ENCODE measurements around the gene MZT2A. TPM values are rescaled to one million over a fixed set of nuclear protein-coding genes. Genes with fewer than 3 reads are reported as not detected.
"Not testable (repeated sequence)": the region's sequence is repeated elsewhere in the genome, so short reads cannot be mapped to it uniquely, and the experiment has no call there.

The MZT2A gene
- total and polyA plus RNA-seq, 4 donors = 17.6 to 74.2 (median 53.0) TPM

GRCh38 chr2:131521961-131522781, 30.0 kb upstream of the MZT2A start (continued):
- TF ChIP-seq CTCF (IDR thresholded peaks at IDR 0.05; ENCODE audit: low read depth, low read length, missing input control) = no peak

GRCh38 chr2:131521524-131521923, 29.3 kb upstream of the MZT2A start:
- H3K27ac ChIP-seq (ENCODE audit: low read depth in 1 of 2, low read length in 2 of 2); H3K4me3 ChIP-seq (ENCODE audit: low read depth in 1 of 3, low read length in 3 of 3); DNase-seq (ENCODE audit: low spot score); H3K27me3 ChIP-seq (ENCODE audit: control insufficient read depth in 4 of 4, insufficient read depth in 4 of 4, low read length in 3 of 4); H3K4me1 ChIP-seq (ENCODE audit: control insufficient read depth in 4 of 4, insufficient read depth in 4 of 4, low read length in 3 of 4); H3K9me3 ChIP-seq (ENCODE audit: control insufficient read depth in 4 of 4, low read length in 3 of 4); H3K9ac ChIP-seq (ENCODE audit: low read depth in 1 of 2, low read length in 2 of 2): not testable (repeated sequence)
- 78% methylated on average over 6 of the region's 6 CpGs for WGBS
- peaks cover 0 to 23% (median 1%) of the 10 kb centered on the region in 4 donors for H3K36me3 ChIP-seq (ENCODE audit: control insufficient read depth in 4 of 4, insufficient read depth in 3 of 4, low read depth in 1 of 4, low read length in 3 of 4)

GRCh38 chr2:131520526-131520925, 28.3 kb upstream of the MZT2A start:
- Histone ChIP-seq H3K9me3 (ENCODE audit: control insufficient read depth in 4 of 4, low read length in 3 of 4) (no peaks in the 10 kb centered on the region), H3K27ac (ENCODE audit: low read depth in 1 of 2, low read length in 2 of 2) (no peak overlapping the region), H3K4me1 (ENCODE audit: control insufficient read depth in 4 of 4, insufficient read depth in 4 of 4, low read length in 3 of 4) (no peaks in the 10 kb centered on the region), H3K36me3 (ENCODE audit: control insufficient read depth in 4 of 4, insufficient read depth in 3 of 4, low read depth in 1 of 4, low read length in 3 of 4) (peaks cover 0 to 23% (median 1%) of the 10 kb centered on the region in 4 donors), H3K9ac (ENCODE audit: low read depth in 1 of 2, low read length in 2 of 2) (no peak overlapping the region), H3K27me3 (ENCODE audit: control insufficient read depth in 4 of 4, insufficient read depth in 4 of 4, low read length in 3 of 4) (no peaks in the 10 kb centered on the region), H3K4me3 (ENCODE audit: low read depth in 1 of 3, low read length in 3 of 3) (no peak overlapping the region)
- no peak for DNase-seq (ENCODE audit: low spot score)
- WGBS = 95% methylated on average over 10 of the region's 10 CpGs
- TF ChIP-seq ZBTB33 (IDR thresholded peaks at IDR 0.05) = no peak
- no peak for TF ChIP-seq HNF4A (conservative IDR thresholded peaks at IDR 0.05)
- TF ChIP-seq MAX (IDR thresholded peaks at IDR 0.05) = no peak
- no peak for TF ChIP-seq FOXA1 (IDR thresholded peaks at IDR 0.05)
- no peak for TF ChIP-seq GABPA (IDR thresholded peaks at IDR 0.05 in 1 of 2, conservative IDR thresholded peaks at IDR 0.05 in 1 of 2)
- no peak for TF ChIP-seq NR2F2 (IDR thresholded peaks at IDR 0.05)
- no peak for TF ChIP-seq CTCF (IDR thresholded peaks at IDR 0.05; ENCODE audit: low read depth, low read length, missing input control)
- TF ChIP-seq REST (IDR thresholded peaks at IDR 0.05) = no peak

- H3K9ac ChIP-seq (ENCODE audit: low read depth in 1 of 2, low read length in 2 of 2); H3K4me1 ChIP-seq (ENCODE audit: control insufficient read depth in 4 of 4, insufficient read depth in 4 of 4, low read length in 3 of 4); DNase-seq (ENCODE audit: low spot score); H3K9me3 ChIP-seq (ENCODE audit: control insufficient read depth in 4 of 4, low read length in 3 of 4); H3K27me3 ChIP-seq (ENCODE audit: control insufficient read depth in 4 of 4, insufficient read depth in 4 of 4, low read length in 3 of 4); H3K4me3 ChIP-seq (ENCODE audit: low read depth in 1 of 3, low read length in 3 of 3); H3K27ac ChIP-seq (ENCODE audit: low read depth in 1 of 2, low read length in 2 of 2): not testable (repeated sequence)
- 92% methylated on average over 24 of the region's 24 CpGs for WGBS
- H3K36me3 ChIP-seq (ENCODE audit: control insufficient read depth in 4 of 4, insufficient read depth in 3 of 4, low read depth in 1 of 4, low read length in 3 of 4) = peaks cover 0 to 23% (median 1%) of the 10 kb centered on the region in 4 donors
Observed at GRCh38 chr2:131519871-131520470, 27.8 kb upstream of the MZT2A start.

Data from liver (tissue), 9 donors.